NCI-H345 treated with DMSO at 0.1 percent for 48 hours (cell line): ENCODE measurements around the gene SLC35F3.
"Not testable (repeated sequence)": the region's sequence is repeated elsewhere in the genome, so short reads cannot be mapped to it uniquely, and the experiment has no call there.

Experiments used
- DNase-seq: peaks from one replicate; lab custom pipeline; 2025; ENCODE audit not compliant: unreplicated experiment; lab: John Stamatoyannopoulos, UW

Gene SLC35F3

DNA sequence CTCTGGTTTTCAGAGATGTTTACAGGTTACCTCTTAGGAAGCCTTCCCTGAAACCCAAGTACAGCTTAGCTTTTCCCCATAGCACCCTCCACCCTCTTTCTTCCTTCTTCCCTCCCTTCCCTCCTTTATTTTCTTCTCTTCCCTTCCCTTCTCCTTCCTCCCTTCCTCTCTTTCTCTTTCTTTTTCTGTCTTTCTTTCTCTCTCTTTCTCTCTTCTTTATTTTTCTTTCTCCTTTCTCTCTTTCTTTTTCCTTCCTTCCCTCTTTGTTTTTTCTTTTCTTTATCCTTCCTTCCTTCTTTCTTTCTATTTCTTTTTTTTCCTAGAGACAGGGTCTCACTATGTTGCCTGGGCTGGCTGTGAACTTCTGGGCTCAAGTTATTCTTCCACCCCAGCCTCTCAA lies 231.6 kb downstream of the SLC35F3 start:
- DNase-seq, result no peak

GRCh38 chr1:234139966-234140365 lies 235.5 kb downstream of the SLC35F3 start:
- DNase-seq, result no peak

DNA sequence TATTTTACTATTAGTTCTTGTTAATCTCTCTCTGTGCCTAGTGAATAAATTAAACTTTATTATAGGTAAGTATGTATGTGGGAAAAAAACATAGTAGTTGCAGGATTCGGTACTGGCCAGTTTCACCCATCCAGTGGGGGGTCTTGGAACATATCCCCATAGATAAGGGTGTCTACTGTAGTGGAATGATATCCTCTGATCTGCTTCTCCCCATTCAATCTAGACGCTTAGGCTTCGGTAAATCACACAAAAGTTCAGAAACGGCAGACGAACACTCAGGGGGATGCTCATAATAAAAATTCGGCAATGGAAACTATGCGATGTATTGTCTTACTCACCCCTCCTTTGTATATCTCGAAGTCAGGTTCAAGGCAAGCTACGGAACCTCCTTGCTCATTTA lies 235.9 kb downstream of the SLC35F3 start:
- DNase-seq, result no peak

- DNase-seq, result no peak
Measured at GRCh38 chr1:234141006-234141405, 236.5 kb downstream of the SLC35F3 start.

GRCh38 chr1:234143681-234144080 lies 239.2 kb downstream of the SLC35F3 start:
- DNase-seq, result no peak

- DNase-seq, result no peak
Measured at GRCh38 chr1:234144901-234145300, 240.4 kb downstream of the SLC35F3 start.

- DNase-seq, result no peak
Measured at GRCh38 chr1:234148350-234148749, 243.9 kb downstream of the SLC35F3 start.

GRCh38 chr1:234148816-234149215 lies 244.3 kb downstream of the SLC35F3 start:
- DNase-seq, result no peak

- DNase-seq, result no peak
Measured at GRCh38 chr1:234149217-234149616, 244.7 kb downstream of the SLC35F3 start.

DNA sequence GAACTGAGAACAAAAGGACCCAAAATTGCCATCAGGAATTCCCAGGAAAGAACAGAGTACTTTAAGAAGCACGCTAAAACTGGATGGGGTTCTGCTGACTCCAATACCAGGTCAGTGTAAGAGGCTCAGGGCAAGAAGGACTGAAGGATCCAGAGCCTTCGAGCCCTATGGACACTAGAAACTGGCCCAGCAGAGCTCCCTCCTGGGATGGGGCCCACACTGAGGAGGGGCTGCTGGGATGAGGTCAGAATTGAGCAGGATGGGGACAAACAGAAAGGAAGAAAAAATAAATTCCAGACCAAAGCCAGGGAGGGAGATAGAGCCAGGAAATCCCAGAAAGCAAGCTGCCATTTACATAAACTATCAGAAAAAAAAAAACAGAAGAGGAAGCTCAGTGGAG lies 246.4 kb downstream of the SLC35F3 start:
- no peak for DNase-seq

DNA sequence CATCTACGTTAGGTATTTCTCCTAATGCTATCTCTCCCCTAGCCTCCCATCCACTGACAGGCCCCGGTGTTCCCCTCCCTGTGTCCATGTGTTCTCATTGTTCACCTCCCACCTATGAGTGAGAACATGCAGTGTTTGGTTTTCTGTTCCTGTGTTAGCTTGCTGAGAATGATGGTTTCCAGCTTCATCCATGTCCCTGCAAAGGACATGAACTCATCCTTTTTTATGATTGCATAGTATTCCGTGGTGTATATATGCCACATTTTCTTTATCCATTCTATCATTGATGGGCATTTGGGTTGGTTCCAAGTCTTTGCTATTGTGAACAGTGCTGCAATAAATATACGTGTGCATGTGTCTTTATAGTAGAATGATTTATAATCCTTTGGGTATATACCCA lies 247.9 kb downstream of the SLC35F3 start:
- DNase-seq, result not testable (repeated sequence)

DNA sequence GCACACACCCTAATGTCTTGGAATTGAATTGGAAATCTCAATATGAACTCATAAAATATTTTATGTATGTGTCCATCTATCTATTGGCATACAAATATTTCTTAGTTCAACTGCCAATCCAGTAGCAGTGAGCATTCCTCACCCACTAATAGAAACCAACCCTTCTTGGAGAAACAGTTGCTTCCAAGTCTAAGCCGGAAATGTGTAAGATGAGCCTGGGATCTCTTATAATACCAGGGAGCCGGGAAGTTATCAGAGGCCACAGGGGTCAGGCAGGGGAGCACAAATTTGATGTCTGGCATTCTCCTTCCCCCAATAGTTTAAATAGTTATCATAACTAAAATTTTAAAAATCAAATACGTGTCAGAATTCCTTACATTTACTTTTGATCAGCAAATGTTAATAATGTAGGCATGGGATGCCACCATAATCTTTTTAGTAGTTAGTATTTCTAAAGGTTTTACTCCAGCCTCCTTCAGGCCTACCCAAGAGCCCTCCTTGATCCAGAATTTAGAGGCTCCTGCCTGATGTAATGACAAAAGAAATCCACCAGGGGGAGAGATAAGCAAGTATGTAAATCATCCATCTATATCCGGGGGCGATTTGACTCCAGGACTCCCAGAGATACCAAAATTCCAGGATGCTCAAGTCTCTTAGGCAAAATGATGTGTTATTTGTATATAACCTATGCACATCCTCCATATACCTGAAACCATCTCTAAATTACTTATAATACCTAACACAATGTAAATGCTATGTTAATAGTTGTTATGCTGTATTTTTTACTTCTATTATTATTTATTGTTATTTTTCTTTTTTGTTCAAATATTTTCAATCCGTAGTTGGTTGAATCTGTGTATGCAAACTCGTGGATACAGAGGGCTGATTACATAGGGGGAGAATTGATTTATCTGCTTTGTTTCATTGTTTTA lies 250.1 kb downstream of the SLC35F3 start:
- DNase-seq, result peak; percentile 89

- DNase-seq, result no peak
Measured at GRCh38 chr1:234162661-234163060, 258.2 kb downstream of the SLC35F3 start.

DNA sequence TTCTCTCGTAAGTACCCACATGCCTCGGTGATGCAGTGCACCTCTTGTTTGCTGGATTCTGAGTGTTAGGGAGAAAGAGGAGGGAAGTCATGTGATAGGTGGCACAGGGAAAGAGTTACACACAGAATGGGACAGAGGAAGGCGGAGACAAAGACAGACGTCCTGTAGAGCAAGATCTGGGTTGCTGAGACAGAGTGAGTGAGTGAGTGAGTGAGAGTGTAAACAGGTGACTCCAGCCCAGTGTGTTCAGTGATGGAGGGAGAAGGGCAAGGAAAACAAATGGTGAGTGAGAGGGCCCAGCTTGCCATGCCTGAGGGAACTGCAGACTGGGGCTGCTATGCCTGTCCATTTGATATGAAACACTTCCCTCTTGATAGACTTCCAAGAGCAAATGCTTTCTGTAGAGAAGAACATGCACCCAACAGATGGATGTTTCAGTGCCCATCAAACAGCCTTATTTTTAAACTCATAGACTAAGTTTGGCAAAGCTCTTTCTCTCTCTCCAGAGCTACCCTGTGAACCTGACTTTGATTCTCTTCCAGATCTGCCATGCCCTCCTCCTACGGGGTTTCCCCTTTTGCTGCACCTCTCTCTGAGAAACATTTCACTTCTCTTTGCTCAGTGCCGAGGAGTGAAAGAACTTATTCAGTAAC lies 258.9 kb downstream of the SLC35F3 start:
- no peak for DNase-seq

GRCh38 chr1:234164098-234164709 lies 259.7 kb downstream of the SLC35F3 start:
- no peak for DNase-seq

- DNase-seq, result no peak
Measured at GRCh38 chr1:234168061-234168724, 263.7 kb downstream of the SLC35F3 start.

DNA sequence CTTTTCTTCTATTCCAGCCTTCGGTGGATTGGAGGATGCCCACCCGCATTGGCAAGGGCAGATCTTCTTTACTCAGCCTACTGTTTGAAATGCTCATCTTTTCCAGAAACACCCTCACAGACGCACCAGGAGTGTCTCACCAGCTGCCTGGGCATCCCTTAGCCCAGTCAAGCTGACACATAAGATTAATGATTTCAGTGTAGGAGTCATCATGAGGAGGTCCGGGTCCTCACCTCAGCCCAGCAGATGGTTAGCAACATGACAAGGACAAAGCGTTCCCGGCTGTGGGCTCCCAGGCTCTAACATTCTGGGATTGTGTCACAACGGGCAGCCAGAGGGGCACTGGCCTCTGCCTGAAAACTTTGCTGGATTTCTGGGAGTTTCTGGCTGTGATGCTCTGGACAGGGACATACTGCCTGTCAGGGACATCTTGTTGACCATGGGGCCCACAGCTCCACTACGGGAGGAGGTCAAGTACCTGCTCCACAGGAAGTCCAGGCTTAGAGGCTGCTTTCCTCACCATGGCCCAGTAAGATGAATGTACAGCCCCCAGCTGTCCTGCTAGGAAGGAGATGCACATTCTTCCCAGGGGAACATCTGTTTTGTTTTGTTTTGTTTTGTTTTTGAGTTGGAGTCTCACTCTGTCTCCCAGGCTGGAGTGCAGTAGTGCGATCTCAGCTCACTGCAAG lies 264.8 kb downstream of the SLC35F3 start:
- DNase-seq, result no peak

- no peak for DNase-seq
Measured at GRCh38 chr1:234170067-234170466, 265.6 kb downstream of the SLC35F3 start.

DNA sequence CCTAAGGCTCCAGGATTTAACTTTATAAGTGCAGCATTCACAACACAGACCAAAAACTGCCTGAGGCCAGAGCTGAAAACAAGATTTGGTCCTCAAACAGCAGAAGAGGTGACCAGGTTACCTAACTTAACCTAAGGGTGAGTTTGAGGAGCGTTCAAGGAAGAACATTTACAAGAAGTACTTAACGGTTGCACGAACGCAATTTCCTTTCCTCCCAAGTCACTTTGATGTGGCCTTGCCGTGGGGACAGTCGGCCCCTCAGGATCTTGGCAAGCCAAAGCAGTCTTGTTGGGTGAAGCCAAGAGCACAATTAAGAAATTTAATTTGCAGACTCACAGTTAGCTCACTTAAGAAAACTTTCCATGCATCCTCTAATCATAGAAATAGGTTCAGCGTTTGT lies 266.1 kb downstream of the SLC35F3 start:
- no peak for DNase-seq

DNA sequence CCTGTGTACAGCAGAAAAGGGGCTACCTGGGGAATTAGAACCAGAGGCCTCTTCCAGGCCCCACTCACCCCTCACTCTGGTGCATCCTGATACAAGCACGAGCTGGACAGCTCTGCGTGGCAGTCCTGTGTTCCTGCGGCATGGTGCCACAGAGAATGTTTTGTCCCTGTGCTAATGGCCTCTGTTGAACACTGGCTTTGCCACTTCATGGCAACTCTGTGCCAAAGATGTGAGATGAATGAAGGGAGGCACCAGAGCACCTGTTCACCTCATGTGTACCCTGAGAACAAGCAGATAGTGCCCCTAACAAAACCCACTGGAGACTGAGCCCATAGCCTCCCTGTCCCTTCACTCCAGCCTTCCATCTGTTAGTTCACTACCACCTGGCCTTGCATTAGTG lies 269.5 kb downstream of the SLC35F3 start:
- DNase-seq, result no peak

GRCh38 chr1:234175363-234175762 lies 270.9 kb downstream of the SLC35F3 start:
- no peak for DNase-seq
